ENCODE results near the gene MKS1.

MKS1 gene

DNA sequence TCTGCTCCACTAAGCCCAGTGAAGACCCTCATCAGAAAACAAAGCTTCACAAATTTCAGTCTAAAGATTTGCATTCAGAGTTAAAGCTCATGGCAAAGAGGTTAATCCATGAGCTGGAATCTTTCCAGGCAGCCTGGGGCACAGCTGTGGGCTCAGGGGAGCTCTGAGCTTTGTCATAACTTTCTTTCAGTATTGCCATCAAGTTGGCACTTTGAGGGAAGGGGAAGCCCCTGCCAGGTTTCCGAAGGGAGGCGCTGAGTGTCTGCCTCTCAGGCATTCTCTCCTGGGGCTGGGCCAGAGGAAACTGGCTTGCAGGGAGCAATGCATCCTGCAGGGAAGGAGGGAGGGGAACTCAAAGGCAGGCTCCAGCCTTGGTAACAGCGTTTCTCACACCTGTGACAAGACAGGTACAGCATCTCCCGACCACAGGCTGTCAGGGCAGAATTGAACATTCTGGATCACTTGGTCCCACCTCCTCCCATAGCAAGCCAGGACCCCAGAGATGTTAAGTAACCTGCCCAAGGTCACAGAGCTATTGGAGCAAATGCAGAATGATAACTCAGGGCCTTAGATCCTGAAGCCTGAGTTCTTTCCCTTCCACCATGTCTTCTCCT lies 23.2 kb upstream of the MKS1 start:
- no peak for DNase-seq

DNA sequence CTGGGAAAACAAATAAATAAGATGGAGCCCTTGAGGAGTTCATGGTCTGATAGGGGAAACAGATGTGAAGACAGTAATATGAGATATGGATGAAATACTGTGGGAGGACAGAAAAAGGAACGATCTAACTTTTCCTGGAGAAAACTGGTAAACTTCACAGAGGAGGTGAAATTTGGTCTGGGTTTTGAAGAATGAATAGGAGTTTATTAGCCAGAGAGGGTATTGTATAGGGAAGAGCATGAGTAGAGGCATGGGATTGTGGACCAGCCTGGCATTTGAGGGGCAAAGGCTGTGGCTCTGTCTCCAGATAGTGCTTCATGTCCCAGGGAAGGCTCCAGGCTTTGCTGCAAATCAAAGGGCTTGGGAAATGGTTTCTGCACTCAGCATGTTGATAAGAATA lies 20.9 kb upstream of the MKS1 start:
- no peak for DNase-seq

DNA sequence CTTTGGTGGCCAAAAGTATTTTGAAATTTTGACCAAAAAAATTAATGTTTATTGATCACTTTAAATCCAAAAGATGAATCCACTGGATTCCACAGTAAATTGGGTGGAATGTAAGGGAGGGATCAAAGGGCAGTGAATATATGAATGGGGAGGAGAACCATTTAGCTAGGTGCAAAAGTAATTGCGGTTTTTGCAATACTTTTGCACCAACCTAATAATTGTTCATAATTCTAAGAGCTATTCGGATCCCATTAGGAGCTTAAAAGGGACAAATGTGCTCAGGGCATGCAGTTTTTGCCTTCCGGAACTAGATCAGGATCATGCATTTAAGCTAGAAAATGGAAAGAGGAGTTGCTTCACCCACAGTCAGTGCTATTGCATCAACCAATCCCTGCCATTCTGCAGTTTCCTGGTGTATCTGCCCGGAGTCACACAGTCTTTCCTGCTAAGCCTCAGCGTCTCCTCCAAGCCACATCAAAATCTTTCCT lies 19.1 kb upstream of the MKS1 start, which contains the start of gene LPO:
Gene LPO (plus strand): TSS at position 438 of the 488 bp plus-strand sequence. CDS start 4,396 bp downstream, outside the sequence.
- no peak for DNase-seq

DNA sequence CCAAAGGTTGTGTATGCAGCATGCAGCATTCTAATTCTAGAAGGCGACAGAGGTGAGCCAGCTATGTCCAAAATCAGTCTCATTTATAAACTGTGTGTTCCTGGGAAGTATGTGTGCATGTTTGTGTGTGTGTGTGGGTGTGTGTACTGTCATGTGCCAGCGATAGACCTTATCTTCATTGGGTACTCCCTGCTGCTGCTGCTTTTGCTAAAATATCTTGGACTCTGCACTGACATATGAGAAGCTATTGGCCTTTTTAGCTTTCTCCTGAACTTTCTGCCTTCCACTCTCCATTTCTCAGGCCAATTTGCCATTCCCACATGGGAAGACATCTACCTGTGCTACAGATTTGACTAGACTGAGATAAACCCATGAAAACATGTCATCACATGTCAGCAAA lies 17.3 kb upstream of the MKS1 start:
- no peak for DNase-seq

DNA sequence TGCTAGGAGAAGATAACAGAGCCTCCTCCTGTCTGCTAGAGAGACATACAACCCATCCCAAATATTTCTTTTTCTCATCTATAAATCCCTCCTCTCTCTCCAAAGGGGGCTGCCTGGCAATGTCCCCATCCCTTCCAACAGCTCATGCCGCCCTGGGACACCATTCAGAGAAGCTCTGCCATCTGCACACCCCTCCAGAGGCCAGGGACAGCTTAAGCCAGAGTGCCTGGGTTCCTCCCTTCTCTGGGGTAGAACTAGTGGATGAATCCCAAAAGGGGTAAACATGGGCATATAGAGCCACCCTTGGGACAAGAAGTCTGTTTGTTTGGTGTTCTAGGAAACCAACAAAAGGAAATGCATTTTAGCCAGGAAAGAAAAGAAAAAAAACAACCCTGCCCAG lies 16.8 kb upstream of the MKS1 start:
- DNase-seq: no peak

DNA sequence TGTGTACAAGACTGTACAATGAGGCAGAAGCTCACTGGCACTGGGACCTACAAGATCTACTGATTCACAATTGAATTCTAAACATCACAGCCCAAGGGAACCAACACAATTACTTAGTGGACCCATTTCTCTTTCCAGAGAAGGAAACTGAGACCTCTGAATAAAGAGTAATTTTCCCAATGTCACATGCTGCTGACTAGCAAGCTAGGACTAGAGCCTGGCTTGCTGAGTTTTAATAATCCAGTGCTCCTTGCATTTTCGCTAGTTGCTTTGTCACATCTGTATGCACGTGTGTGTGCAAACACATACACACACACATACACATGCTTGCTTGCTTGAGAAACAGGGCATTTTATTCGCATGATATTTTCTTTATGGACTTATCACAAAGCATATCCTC lies 15.5 kb upstream of the MKS1 start:
- no peak for DNase-seq

DNA sequence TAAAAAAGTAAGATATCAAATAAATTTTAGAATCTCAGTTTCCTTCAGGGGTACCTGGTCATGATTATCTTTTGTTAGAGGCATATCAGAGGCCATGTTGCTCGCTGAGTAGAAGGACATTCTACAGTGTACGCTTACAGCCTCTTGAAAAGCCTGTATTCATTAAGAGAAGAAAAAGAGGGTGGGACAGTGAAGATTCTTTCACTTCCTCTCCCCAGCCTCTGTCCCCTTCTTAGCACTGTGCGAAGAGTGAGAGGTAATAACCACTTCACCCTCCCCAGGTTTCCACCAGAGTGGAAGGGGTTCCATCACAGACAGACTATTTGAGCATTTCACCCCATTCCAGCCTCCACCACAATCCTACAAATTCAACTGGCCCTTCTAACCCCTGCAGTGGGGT lies 14.5 kb upstream of the MKS1 start:
- no peak for DNase-seq

DNA sequence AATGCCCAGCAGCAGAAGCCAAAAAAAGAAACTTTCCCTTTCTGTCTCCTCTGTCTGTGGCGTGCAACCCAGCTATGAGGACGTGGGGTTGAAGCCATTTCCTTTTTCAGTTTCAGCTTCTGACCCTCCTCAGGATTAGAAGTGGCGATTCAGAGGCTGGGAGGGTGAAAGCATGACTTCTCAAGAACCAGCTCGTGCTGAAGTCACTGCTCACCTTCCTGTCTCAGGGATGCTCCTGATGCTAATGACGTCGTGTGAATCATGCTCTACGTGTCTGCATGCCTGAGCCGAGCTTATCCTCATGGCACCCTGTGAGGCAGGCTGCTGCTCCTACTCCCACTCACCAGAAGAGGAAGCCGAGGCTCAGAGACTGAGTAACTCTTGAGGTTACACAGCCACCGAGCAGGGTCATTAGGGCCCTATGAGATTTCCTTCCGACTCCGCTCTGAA lies 13.7 kb upstream of the MKS1 start:
- DNase-seq: no peak

DNA sequence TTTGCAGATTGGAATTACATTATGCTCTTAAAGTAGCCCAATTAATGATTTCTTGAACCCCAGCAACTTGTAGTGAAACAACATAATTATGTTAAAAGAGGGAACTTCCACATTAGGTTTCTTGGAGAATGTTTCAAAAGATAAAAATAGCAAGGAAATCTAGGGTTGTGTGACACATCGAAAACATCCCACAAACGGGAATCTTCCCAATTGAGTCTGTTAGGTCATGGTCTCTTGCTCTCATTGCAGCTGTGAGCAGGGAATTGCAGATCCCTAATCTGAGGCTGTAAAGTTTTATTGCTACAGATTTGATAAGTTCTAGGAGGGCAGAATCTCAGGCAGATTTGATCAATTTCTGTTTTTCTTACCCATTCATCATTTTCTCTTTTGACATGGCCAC lies 12.6 kb upstream of the MKS1 start:
- DNase-seq: no peak

DNA sequence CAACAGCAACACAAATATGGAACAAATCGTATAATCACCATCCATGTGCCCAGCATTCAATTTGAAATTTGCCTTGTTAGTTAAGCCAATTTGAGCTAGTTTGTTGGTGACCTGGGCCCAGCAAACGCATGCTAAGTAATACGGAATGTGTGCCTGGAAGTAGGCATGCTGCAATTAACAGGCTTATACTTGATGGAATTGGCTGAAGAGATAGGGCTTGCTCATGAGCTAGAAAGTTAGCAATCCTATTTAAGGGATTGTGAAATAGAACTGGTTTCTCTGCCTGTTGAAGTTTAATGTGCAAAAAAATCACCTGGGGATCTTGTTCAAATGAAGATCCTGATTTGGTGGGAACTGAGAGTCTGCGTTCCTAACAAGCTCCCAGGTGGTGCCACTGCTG lies 10.8 kb upstream of the MKS1 start:
- DNase-seq: no peak

DNA sequence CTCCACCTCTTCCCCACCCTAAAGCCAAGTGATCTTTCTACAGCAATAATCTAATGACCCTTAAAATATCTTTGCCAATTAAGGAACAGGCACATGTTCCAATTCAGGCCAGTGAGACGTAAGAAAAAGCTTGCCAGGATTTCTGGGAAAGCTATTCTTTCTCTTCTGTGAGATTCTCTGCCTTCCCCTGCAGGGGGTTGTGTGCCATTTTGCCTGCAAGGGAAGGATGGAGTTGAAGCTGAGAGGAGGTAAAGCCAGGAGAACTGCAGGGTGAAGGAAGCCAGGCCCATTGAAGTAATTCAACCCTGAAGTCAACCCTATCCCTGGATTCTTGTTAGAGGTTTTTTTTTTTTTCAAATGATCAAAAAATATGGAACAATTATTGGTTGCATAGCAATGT lies 10.3 kb upstream of the MKS1 start:
- no peak for DNase-seq

DNA sequence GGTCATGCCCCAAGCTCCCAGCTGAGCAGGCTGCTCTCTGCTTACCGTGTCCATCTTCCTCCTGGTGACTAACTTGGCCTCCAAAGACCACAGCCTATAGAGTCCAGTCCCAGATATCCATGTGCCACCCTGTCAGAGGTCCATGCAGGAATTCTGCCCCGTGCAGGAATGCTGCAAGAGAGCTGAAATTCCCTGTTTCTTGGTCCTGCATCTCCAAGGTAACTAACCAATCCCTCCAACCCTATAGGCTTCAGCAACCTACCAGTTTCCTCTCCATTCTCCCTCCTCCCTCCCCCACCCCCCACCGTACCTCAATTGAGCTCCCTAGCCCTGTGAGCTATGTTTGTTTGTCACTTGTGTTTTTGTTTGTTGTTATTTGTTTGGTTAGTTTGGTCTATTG lies 9.6 kb upstream of the MKS1 start:
- no peak for DNase-seq

DNA sequence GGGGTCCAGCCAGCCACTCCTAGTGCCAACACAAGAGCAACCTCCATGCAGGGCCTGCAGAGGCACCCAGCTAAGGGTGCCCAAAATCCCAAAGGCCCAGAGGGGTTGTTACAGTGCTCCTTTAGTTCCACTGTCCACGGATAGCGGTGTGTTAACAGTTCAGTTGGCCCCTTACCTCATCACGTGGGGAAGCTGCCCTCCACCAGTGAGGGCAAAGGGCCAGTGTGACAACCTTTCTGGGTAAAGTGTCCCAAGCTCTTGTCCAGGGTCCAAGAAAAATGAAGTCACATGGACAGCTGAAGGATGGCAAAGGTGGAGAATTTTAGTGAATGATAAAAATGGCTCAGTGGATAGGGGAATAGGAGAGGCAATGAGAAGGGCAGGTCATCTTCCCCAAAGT lies 8.7 kb upstream of the MKS1 start:
- DNase-seq: no peak

DNA sequence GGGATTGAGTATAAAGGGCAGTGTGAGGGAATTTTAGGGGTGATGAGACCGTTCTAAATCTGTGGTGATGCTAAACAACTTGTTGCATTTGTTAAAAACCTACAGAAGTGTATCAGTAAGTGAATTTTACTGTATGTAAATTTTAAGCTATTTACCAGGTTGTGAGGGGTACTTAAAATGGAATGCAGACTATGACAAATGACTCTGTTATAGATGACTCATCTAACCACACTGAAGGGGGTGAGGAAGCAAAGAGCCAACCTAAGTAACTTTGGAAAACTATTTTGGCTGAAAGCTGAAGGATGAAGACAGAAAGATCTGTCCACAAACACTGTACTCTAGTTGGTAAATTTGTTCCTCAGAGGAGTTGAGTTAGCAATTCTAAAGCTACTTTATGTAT lies 5.3 kb upstream of the MKS1 start:
- no peak for DNase-seq

DNA sequence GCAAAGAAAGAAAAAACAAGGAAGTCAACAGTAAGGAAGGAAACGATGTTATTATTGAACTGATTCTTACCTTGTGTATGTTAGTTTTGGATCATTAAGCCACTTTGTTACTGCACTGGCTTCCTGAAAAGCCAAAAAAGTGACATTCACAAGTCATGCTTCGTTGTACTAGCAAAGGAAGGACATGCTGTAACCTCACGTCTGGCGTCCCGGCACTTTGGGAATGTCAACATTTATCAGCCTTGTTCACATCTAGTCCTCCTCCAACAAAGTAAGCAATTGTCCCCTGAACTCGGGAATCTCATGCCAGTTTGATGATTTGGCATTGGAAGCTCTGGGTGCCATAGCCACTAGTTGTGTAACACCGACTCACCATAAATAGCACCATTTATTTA lies 731 bp upstream of the MKS1 start:
- no peak for DNase-seq

DNA sequence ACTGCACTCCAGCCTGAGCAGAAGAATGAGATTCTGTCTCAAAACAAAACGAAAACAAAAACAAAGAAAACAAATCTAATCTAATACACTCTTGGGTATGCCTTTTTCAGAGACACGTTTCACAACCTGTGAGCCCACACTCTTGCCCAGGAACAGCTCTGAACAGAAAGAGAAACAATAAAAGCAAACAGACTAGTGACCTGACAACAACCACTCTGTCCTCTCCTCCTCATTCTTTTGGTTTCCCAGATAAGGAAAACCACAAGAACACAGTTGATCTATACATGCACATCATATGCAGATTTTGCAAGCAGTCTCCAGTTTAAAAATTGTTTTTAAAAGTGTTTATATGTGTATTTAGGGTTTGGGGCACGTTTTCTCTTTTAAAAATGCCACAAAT lies 1.3 kb downstream of the MKS1 start:
- DNase-seq: no peak

DNA sequence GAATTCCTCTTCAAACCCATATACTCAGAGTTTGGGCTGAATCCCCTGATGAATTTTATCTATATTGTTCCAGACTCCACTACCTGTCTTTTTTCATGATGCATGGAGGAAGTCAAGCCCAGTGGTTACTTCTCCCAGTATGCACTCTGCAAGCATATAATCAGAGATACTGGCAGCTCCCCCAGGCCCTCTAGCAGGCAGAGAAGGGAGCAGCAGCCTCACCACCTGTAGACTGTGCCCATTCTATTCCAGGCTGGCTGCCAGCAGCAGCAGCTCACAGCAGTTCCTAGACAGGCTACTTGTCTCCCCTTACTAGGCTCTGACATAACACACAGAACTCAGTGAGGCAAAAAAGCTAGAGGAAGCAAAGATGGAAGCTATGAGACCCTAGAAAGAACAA lies 3.4 kb downstream of the MKS1 start:
- DNase-seq: no peak

DNA sequence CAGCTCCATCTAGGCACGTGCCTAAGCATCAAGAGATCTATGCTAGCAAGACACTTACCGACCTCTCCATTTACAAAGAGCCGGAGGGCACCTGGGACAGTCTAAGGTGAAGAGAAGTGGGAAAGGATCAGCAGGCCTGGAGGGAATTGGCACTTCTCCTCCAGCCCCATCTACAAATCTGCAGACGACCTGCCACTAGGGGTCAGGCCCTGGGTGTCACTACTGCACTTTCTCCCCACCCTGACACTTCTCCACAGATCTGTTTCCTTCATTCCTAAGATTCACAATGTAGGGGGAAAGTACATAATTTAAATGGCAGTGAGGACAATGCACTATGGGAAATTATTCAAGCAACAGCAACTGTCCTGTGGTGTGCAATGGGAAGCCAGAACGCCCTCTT lies 8.1 kb downstream of the MKS1 start:
- DNase-seq: no peak

DNA sequence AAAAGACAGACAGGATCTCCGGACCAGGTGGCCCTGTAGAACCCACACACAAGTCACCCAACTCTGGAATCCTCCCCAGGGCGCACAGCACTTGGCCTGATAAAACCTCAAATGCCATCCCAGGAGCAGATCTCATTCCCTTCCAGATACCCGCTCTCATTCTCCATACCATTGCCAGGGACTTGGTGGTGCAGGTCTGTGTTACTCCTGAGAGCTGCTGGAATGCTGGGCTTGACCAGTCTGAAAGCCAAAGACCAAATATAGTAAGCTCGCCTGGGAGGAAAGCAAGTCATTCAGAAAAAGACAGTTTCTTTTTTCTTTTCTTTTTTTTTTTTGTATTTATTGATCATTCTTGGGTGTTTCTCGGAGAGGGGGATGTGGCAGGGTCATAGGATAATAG lies 10.7 kb downstream of the MKS1 start:
- DNase-seq: no peak

DNA sequence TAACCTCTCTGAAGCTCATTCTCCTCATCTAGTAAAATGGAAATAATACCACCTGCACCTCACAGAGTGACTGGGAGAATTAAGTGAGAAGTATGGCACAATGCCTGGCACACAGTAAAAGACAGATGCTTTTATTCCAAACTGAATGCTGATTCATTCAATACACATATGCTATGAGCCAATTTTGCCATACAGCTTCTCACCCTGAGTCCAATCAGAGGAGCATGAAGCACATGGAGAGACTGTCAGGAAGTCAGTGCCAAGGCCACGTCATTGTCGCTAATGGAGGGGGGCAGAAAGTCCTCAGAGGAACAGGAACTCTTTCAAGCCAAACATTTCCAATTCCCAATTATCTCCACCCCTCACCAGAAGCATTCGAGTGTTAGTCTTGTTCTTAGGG lies 11.6 kb downstream of the MKS1 start:
- DNase-seq: no peak

DNA sequence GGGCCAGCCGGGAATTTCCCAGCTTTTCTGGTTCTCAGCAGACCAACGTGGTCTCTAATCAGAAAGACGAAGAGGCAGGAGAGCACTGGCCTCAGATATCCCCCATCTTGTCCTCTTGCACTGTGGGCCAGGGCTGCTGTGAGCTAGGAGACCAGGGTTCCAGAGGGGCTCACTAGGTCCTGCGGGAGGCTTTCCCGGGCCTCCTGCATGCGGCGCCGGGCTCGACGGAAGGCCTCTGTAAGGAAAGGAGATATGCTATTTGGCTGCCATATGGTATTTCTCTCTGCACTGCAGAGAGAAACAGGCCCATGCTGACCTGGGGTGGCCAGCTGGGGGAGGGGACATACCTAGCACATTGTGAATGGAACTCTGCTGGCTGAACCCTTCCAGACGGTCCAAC lies 13.1 kb downstream of the MKS1 start:
- no peak for DNase-seq

DNA sequence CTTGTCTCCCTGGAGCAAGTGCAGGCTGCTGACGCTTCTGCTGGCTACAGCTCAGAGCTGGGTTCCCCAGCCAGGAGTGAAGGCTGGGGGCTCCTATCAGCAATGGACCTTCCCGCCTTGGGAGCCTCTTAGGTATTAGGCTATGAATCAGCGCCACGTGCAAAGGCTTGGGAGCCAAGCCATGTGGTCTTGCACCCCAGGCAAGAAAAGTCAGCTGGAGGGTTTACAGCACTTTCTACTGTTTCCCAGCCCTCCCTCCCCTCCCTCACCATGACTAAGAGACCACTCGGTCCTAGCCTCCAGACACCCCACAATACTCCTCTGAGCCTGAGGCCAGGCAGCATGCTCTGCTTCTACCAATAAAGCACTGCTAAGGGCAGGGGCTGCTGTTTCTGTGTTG lies 14.3 kb downstream of the MKS1 start:
- DNase-seq: no peak

DNA sequence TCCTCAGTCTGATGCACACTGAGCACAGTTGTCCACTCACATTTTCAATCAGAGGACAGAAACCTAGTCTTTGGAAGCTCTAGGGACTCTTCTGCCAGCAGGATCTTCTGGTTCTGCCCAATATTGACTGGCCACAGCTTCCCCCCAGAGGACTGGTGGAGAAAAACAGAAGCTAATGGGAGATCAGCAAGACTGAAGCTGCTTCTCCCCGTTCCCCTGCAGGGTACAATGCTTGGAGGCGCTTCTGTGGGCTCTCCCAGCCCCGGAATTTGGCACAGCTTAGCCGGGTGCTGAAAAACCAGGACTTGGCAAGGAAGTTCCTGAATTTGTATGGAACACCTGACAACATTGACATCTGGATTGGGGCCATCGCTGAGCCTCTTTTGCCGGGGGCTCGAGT lies 16.2 kb downstream of the MKS1 start:
- no peak for DNase-seq

DNA sequence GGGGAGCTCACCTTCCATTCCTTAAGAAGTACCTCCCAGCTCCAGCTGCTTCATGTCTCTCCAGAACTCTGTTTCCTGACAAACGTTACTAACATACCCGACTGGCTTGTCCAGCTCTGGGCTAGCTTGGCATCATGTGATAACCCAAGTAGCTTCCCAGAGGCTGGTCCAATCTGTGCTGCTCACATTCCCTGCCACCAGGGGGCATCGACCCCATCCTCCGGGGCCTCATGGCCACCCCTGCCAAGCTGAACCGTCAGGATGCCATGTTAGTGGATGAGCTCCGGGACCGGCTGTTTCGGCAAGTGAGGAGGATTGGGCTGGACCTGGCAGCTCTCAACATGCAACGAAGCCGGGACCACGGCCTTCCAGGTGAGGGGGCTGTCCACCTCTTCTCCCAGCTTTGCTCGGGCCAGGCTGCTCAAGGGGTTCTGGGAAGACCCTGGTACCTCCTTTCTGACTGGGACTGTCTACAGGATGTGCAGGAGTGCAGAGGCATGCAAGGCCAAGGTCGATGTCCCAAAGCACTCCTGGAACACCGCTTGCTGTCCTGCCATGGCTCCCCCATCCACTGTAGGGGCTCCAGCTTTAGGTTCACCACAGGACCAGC lies 18.9 kb downstream of the MKS1 start:
- peak; percentile 58 for DNase-seq

DNA sequence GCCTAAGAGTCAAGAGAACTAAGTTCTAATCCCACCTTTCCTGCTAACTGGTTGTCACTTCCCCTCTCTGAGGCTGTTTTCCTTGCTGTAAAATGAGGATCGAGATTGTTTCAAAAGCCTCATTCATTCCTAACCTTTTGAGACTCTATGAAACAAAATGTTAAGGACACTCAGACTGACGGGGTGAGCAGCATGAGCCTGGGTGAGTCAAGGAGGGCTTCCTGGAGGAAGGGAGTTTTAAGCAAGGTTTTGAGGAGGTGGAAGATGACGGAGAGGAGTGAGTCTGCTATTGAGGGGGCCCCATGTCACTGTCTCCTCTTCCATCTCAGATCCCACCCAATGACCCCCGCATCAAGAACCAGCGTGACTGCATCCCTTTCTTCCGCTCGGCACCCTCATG lies 22.4 kb downstream of the MKS1 start:
- DNase-seq: no peak

Measured in activated naive CD4-positive, alpha-beta T cell treated with anti-CD3 and anti-CD28 coated beads, Interleukin-2, amount 50 U/mL, for 16 hours (primary cell).